ENCODE data around the gene TECTB. TPM values are rescaled to one million over a fixed set of nuclear protein-coding genes. Genes with fewer than 3 reads are reported as not detected.

The TECTB gene
- total RNA-seq, 1 experiment from 2014 or later: not detected

DNA sequence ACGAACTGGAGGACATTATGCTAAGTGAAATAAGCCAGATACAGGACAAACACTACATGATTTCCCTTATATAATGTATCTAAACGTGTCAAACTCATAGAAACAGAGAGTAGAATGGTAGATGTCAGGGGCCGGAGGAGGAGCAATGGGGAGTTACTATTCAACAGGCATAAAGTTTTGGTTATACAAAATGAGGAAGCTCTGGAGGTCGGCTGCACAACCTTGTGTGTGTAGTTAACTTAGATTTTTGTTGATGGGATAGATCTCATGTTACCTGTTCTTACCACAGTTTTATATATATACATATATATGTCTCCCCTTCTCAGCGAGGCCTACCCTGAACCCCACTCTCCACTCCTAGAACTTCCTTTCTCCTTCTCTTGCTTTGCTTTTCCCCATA, 22.4 kb upstream of the TECTB start:
- no peak for DNase-seq
- H3K27ac Mint-ChIP-seq (ENCODE audit: unreplicated experiment): no peak overlapping the region
- H3K9me3 Mint-ChIP-seq (ENCODE audit: low read depth, unreplicated experiment): no peaks in the 10 kb centered on the region
- TF ChIP-seq, protein P1, sequence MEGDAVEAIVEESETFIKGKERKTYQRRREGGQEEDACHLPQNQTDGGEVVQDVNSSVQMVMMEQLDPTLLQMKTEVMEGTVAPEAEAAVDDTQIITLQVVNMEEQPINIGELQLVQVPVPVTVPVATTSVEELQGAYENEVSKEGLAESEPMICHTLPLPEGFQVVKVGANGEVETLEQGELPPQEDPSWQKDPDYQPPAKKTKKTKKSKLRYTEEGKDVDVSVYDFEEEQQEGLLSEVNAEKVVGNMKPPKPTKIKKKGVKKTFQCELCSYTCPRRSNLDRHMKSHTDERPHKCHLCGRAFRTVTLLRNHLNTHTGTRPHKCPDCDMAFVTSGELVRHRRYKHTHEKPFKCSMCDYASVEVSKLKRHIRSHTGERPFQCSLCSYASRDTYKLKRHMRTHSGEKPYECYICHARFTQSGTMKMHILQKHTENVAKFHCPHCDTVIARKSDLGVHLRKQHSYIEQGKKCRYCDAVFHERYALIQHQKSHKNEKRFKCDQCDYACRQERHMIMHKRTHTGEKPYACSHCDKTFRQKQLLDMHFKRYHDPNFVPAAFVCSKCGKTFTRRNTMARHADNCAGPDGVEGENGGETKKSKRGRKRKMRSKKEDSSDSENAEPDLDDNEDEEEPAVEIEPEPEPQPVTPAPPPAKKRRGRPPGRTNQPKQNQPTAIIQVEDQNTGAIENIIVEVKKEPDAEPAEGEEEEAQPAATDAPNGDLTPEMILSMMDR (IDR thresholded peaks at IDR 0.05; ENCODE audit: unreplicated experiment): no peak
- H3K27me3 Mint-ChIP-seq (ENCODE audit: unreplicated experiment): peaks cover 13% of the 10 kb centered on the region
- CTCF ChIA-PET: no interaction called here
- no TSS peak for BruUV-seq (replicated peaks)
- intact Hi-C loops (cut with micrococcal nuclease; ENCODE audit: unreplicated experiment): no loop called here
- no peaks in the 10 kb centered on the region for H3K4me1 Mint-ChIP-seq (ENCODE audit: low read depth, unreplicated experiment)
- no peaks in the 10 kb centered on the region for H3K36me3 Mint-ChIP-seq (ENCODE audit: insufficient read depth, unreplicated experiment)
- H3K4me3 Mint-ChIP-seq (ENCODE audit: low read depth, unreplicated experiment): no peak overlapping the region

GRCh38 chr10:112261281-112261822, 21.8 kb upstream of the TECTB start:
- Mint-ChIP-seq H3K27me3 (ENCODE audit: unreplicated experiment) (peaks cover 13% of the 10 kb centered on the region), H3K4me1 (ENCODE audit: low read depth, unreplicated experiment) (no peaks in the 10 kb centered on the region), H3K36me3 (ENCODE audit: insufficient read depth, unreplicated experiment) (no peaks in the 10 kb centered on the region), H3K4me3 (ENCODE audit: low read depth, unreplicated experiment) (no peak overlapping the region), H3K27ac (ENCODE audit: unreplicated experiment) (no peak overlapping the region), H3K9me3 (ENCODE audit: low read depth, unreplicated experiment) (no peaks in the 10 kb centered on the region)
- TF ChIP-seq, protein P1 (IDR thresholded peaks at IDR 0.05; ENCODE audit: unreplicated experiment): no peak
- BruUV-seq (replicated peaks): no TSS peak
- no peak for DNase-seq
- CTCF ChIA-PET: no interaction called here
- intact Hi-C loops (cut with micrococcal nuclease; ENCODE audit: unreplicated experiment): no loop called here

- Mint-ChIP-seq H3K4me3 (ENCODE audit: low read depth, unreplicated experiment) (no peak overlapping the region), H3K27ac (ENCODE audit: unreplicated experiment) (no peak overlapping the region), H3K27me3 (ENCODE audit: unreplicated experiment) (peaks cover 13% of the 10 kb centered on the region), H3K4me1 (ENCODE audit: low read depth, unreplicated experiment) (no peaks in the 10 kb centered on the region), H3K9me3 (ENCODE audit: low read depth, unreplicated experiment) (no peaks in the 10 kb centered on the region), H3K36me3 (ENCODE audit: insufficient read depth, unreplicated experiment) (no peaks in the 10 kb centered on the region)
- BruUV-seq (replicated peaks): no TSS peak
- intact Hi-C loops (cut with micrococcal nuclease; ENCODE audit: unreplicated experiment): no loop called here
- CTCF ChIA-PET: no interaction called here
- TF ChIP-seq, protein P1 (IDR thresholded peaks at IDR 0.05; ENCODE audit: unreplicated experiment): no peak
- no peak for DNase-seq
Observed at GRCh38 chr10:112262546-112262945, 20.7 kb upstream of the TECTB start.

DNA sequence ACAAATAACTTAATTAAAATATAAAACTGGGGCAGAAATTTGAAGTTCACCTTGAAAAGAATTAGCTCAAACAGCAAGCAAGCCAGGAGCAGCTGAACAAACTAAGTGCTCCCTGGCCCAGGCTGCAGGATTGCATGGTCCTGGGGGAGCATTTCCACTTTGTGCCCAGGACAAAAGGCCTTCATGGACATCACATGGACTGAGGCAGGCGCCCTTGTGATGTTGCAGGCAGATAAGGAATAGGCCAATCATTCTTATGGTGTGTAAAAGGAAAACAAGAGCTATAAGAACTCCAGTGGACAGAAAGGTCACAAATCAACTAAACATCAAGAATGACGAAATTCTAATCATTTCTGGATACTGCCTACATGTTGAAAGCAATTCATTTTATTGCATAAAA, 17.5 kb upstream of the TECTB start:
- no peaks in the 10 kb centered on the region for H3K4me1 Mint-ChIP-seq (ENCODE audit: low read depth, unreplicated experiment)
- BruUV-seq (replicated peaks): no TSS peak
- no peak overlapping the region for H3K4me3 Mint-ChIP-seq (ENCODE audit: low read depth, unreplicated experiment)
- no peaks in the 10 kb centered on the region for H3K27me3 Mint-ChIP-seq (ENCODE audit: unreplicated experiment)
- intact Hi-C loops (cut with micrococcal nuclease; ENCODE audit: unreplicated experiment): no loop called here
- H3K36me3 Mint-ChIP-seq (ENCODE audit: insufficient read depth, unreplicated experiment): no peaks in the 10 kb centered on the region
- no peak for DNase-seq
- no peaks in the 10 kb centered on the region for H3K9me3 Mint-ChIP-seq (ENCODE audit: low read depth, unreplicated experiment)
- no peak overlapping the region for H3K27ac Mint-ChIP-seq (ENCODE audit: unreplicated experiment)
- TF ChIP-seq, protein P1 (IDR thresholded peaks at IDR 0.05; ENCODE audit: unreplicated experiment): no peak
- CTCF ChIA-PET: no interaction called here

Data from Calu3 (cell line).